GM21360 (cell line): ENCODE data around the gene CCL15.
"Not testable (repeated sequence)": the region's sequence is repeated elsewhere in the genome, so short reads cannot be mapped to it uniquely, and the experiment has no call there.

Source experiments
- ATAC-seq: cut with Tn5 transposase; IDR thresholded peaks from one replicate; pipeline ENCODE4 v1.9.1; 2021; ENCODE audit warnings: mild to moderate bottlenecking, moderate library complexity; ENCODE audit not compliant: unreplicated experiment

CCL15 gene

DNA sequence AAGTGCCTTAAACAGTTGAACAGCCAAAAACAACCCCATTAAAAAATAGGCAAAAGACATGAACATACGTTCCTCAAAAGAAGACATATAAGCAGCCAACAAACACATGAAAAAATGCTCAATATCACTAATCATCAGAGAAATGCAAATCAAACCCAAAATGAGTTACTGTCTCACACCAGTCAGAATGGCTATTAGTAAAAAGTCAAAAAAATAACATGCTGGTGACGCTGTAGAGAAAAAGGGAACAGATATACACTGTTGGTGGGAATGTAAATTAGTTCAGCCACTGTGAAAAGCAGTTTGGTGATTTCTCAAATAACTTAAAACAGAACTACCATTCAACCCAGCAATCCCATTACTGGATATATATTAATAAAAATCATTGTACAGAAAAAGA is 6.0 kb downstream of the CCL15 start:
- not testable (repeated sequence) for ATAC-seq

DNA sequence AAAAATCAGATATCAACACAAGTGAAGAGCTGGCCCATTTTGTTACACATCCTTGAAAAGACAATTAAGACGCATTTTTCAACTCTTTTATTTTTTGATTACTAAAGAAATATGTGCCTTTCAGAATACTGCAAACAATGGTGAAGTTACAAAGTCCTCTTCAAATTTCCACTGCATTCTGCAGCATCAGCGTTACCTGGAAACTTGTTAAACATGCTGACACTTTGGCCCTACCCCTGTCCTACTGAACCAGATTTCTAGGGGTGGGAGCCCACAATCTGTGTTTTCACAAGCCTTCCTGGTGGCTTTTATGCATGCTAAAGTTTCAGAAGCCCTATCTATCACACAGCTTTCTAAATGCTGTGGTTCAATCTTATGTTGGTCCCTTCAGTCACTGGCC is 10.3 kb downstream of the CCL15 start:
- ATAC-seq: no peak

DNA sequence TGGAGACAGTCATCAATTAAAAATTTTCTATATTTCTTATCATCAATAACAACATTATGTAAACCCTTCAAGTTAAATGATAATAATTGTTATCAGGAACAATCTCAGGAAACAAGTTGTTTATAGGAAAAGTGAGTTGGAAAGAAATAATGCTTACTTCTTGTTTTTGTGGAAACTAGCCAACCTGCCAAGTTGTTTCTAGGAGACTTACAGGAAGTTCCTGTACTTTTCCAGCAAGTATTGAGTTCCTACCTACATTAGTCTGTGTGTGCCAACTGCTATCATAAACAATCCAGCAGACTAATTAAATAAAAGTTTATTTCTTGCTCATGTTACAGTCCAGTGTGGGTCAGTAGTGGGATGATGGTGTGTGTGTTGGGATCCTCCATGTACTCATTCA is 13.2 kb downstream of the CCL15 start:
- ATAC-seq: no peak

DNA sequence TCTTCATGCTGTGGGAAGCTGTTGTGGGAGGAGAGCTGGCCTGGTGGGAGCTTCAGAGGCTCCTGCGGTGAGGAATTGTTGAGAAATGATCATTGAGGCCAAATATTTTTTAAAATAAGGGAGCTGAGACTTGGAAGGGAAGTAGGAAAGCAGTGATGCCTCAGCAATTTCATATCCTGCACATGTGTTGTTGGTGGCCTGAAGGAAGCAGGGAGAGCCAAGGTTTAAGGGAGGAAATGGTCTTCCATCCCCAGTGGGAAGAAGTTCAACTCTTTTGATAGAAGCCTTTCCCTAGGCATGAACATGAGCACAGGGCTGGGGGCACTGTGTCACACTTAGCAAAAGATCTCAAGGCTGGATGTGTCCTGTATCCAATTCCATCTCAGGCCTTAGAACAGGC is 14.7 kb downstream of the CCL15 start, which contains the start of gene CCL14:
TSS of gene CCL14 (minus strand) at position 87 of the 400 bp plus-strand sequence. CDS start at position 7, 80 bp downstream.
- ATAC-seq: no peak

DNA sequence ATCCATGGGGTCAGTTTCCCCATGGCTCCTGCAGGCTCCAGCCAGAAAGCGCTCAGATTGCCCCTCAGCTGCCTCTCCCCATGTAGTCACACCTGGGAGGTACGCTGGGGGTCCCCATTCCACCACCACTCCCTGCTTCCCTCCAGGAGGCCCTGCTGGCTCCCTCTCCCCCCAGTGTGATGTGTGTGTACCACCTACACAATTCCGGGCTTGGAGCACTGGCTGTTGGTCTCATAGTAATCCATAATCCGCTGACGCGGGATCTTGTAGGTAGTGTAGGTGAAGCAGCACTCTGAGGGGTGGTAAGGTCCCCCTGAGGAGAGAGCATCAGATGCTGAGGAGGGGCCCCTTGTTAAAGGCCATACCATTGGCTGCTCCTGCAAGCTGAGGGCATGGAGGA is 17.2 kb downstream of the CCL15 start:
- ATAC-seq: no peak

DNA sequence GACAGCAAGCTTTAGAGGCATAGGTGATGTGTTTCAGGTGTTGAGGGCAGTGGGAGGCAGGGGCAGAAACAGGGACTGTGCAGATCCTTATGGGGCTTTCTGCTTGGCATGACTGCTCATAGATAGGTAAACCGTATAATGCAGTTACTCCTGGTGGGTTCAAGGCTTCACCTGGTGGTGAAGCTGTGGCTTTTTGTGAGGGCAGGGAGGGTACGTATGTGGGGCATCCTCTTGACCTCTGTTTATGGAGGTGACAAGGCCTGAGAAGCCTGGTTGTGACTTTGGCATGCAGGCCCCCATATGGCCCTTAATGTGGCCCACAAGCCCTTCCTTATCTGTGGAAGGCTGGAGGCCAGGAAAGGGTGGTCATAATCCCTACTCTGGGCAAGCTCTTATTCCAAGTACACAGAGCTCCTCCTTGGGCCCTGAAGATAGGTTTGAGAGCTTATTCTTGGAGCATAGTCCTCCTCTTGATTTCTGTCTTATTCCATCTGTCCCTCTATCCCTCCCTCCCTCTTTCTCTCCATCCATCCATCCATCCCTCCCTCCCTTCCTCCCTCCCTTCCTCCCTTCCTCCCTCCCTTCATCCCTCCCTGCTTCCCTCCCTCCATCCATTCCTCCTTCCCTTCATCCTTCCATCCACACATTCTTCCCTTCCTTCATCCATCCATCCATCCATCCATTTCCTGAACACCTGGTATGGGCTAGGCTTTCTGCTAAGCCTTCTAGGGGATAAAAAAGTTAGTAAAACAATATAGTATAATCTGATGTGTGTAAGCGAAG is 18.8 kb downstream of the CCL15 start:
- ATAC-seq: no peak

DNA sequence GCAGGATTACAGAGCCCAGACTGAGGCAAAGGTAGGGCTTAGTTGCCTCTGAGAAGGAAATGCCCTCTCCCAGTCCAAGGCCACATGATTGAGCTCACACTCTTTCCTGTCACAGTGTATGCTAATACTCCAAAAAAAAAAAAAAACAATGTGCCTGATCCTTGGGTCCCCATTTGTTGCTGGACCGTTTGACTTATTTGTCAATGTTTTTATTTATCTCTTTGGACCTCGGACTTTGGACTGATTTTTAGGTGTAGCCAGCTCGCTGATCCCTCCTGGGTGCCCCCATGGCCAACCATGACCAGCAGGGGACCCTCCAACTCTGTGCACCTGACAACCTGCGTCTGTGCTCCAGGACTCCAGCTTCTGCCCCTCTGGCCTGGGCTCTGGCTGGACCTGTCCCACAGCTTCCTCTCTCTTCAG is 19.4 kb downstream of the CCL15 start:
- no peak for ATAC-seq

DNA sequence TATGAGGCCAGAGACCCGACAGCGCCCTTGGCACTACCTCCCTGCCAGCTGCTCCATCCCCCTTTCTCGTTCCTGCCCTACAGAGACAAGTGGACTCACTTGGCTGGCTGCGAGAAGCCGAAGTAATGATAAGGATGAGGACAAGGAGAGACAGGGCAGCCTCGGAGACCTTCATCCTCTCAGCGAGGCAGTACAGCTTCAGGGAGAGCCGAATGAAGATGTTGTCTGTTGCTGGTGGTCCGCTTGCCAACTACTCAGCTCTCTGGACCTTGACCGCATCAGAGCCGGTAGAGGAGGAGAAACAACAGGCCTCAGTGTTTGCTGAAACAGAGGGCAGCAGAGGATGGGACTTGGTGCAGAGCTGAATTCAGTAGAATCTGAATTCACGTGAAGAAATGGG is 20.1 kb downstream of the CCL15 start, which contains the start of gene CCL16:
TSS of gene CCL16 (minus strand) at position 252 of the 400 bp plus-strand sequence. CDS start at position 175, 77 bp downstream.
- no peak for ATAC-seq

DNA sequence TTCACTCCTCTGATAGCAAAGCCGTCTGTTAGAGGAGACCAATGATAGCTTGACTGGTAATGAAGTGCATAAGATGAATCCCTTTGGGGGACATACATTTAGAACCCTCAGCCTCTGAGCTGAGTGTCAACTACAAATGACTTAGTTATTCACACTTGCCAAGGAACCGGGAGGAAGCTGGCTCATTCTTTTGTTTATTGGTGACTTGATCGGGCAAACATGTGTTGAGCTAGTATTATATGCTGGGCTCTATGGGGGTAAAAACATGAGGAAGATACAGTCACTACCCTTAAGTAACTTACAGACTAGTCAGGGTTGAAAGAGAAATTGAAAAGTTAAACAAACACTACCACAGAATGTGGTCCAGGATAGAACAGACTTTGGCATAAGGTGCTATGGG is 23.0 kb downstream of the CCL15 start:
- ATAC-seq: no peak

DNA sequence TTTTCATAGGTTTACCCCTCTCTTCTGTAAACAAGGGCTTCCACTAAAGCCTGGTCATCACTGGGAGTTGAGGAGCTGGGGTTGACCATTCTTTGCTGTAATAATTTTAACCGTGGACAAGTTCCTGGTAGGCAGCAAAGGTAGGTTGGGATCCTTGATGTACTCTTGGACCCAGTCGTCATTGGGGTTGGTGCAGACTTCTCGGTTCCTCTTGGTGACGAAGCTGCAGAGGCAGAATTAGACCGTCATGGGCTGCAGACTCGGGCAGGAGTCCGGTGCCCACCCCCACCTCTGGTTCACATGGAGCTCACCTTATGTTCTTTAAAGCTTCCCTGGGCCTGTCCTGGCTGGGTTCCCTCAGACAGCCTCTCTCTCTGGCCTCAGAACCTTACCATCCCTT is 23.8 kb downstream of the CCL15 start:
- no peak for ATAC-seq

DNA sequence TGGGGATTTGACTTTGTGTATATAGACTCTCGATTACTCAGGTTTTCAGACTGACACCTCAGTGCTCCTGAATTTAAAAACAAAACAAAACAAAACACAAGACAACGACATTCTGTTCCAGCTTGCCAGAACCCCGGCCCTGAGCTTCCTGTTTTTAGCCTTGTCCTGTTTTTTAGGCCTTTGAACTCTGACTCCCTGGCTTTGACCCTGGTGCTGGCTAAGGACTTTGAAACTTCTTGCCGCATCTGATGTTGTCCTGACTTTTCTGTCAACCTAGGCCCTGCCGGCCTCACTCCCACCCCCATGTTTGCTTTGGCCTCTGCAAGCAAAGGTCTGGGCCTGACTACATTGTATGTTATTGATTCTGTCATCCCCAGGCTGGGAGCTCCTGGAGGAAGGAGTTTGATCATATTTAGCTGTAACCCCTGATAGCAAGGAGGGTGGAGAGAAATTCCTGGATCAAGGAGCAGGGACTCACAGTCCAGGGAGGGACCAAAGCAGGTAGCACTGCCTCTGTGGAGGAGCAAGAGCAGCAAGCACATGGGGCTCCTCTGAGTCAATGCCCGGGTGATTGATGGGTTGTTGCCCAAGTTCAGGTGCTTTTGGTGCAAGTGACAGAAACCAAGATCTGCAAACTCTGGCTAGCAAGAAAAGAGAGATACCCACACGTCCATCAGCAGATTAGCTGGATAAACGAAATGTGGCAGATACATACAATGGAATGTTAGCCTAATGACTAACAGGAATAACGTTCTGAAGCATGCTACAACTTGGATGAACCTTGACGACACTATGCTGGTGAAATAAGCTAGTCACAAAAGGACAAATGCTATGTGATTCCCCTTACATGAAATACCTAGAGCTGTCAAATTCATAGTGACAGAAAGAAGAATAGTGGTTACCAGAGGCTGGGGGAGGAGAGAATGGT is 27.8 kb downstream of the CCL15 start:
- no peak for ATAC-seq

DNA sequence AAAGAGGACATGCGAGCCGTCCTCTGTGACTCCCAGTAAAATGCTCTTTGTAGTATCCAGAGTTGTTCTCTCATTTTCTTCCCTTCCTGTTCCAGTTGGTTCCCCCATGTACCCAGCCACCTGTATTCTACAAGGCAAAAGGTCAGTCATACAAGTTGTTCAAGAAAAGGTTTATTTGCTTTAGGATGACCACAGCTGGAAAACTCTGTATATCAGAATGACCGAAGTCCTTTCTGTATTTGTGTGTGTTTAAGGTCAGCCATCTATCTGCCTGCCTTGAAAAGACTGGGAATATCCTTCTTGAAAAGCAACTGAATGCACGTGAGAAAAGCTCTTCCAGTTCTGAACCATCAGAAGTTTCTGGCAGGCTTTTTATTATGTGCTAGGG is 28.4 kb downstream of the CCL15 start:
- ATAC-seq: no peak

DNA sequence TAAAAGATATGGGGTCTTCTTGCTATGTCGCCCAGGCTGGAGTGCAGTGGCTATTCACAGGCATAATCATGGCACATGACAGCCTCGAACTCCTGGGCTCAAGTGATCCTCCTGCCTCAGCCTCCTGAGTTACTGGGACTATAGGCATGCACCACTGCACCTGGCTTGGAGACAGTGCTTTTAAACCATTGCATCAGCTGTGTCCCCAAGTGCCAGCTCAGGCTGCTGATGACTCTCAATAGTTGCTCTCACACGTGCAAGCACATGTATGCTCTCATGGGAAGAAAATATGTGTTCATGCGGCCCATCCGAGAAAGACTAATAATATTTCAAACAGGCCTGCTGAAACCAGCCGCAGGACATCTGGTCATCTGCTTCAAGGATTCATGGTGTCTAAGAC is 28.8 kb downstream of the CCL15 start:
- ATAC-seq: no peak

DNA sequence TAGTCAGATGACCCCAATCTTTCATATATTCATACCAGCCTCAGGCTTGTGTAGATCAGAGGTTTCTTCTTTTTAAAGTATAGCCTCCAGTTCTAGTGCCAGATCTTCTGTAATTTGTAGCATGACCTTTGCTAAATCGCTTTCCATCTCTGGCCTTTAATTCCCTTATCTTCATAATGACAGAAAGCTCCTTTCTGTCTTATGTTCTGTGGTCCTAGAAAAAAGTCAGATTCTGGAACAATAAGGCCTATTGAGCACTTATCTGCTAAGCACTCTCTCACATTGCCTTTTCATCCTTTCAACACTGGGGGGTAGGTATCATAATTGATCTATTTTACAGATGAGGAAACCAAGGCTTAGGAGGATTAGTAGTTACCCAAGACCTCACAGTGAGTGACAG is 29.3 kb downstream of the CCL15 start:
- ATAC-seq: no peak

DNA sequence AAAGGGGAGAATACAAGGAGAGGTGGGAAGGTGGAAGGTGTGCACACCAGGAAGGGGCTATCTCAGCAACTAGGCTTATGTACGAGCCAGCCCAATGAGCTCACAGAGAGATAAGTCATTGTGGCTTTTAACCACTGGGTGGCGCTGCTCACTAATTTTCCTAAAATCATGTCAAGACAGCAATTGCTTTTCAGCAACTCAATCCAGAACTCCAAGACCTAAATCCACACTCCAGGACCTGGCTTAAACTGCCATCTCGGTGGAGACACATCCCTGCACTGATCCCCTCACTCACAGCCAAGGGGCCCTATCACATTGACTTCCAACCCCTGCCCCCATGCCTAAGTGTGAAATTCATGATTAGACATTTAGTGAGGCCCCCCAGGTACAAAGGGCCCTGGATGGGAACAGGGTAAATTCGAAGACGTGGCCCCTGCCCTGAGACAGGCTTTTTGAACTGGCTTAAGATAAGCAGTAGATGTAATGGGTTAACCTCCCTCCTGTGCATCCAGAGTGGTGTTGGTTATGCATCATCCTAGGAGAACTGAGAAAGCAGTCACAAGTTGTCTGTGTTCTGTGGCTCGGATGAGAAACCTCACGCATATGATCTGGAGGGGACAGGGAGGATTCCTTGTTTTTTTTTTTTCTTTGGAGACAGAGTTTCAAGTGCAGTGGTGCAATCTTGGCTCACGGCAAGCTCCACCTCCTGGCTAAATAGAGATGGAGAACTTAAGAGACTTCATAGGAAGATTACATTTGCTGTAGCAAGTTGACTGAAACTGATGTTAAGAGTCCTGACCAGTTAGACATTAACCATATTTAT is 31.6 kb downstream of the CCL15 start:
- no peak for ATAC-seq

DNA sequence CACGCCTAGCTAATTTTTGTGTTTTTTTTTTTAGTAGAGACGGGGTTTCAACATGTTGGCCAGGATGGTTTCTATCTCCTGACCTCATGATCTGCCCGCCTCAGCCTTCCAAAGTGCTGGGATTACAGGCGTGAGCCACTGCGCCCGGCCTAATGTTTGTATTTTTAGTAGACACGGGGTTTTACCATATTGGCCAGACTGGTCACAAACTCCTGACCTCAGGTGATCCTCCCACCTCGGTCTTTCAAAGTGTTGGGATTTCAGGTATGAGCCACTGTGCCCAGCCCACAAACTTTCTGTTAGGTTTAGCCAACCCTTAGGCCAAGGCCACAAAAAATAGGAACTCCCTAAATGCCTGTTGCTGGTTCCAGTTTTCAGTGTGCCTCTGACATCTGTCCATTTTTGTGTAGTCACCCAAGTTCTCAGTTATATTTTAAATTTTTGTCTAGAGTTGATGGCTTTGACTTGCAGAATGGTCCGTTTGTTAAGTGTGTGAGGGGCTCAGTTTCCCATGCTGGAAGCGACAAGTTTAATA is 32.8 kb downstream of the CCL15 start:
- ATAC-seq: no peak

DNA sequence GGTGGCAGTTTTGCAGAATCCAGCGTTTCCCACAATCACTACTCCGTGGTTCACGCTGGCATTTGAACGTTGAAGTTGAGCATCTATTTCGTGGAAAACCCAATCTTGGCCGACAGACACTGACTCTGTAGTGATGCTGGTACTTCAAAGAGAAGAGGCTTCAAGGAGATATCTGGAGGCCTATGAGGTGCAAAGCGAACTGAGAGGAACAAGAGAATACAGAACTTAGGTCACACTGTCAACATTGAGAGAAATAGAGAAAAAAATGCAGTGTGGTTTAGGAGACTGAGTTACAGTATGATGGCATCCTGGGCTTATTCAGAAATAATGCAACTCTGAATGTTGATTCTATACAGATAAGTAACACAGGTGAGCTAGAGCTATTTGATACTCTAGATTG is 36.1 kb downstream of the CCL15 start:
- ATAC-seq: no peak

DNA sequence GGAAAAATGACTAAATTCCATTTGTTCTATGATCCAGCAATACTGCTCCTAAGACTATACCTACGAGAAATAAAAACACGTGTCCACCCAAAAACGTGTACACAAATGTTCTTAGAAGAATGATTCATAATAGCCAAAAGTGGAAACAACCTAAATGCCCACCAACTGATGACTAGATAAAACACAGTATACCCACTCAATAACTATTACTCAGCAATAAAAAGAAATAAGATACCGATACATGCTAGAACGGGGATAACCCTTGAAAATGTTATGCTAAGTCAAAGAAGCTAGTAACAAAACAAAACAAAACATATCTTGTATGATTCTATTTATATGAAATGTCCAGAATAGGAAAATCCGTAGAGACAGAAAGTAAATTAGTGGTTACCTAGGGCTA is 37.7 kb downstream of the CCL15 start:
- no peak for ATAC-seq

DNA sequence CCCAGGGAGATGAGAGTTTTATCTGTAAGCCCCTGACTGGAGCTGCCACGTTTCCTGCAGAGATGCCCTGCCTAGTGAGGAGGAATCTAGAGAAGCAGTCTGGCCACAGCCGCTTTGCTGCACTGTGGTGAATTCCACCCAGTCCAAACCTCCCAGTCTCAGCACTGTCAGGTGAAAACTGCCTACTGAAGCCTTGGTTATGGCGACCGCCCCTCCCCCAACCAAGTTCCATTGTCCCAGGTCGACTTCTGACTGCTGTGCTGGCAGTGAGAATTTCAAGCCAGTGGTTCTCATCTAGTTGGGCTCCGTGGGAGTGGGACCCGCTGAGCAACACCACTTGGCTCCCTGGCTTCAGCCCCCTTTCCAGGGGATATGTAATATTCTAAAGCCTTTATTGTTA is 47.6 kb downstream of the CCL15 start:
- no peak for ATAC-seq

DNA sequence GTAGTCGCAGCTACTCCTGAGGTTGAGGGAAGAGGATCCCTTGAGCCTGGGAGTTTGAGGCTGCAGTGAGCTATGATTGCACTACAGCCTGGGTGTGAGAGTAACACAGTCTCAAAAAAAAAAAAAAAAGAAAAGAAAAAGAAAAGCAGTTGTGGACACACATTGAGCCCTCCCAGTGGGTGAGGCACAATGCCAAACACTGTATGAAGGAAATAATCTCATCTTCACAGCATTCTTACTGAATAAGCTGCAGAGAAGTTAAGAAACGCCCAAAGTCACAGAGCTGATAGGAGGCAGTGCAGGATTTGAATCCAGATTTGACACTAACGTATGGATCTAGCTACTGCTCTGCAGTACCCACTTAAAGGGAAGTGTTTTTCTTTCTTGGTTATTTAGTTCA is 52.0 kb downstream of the CCL15 start:
- ATAC-seq: no peak

DNA sequence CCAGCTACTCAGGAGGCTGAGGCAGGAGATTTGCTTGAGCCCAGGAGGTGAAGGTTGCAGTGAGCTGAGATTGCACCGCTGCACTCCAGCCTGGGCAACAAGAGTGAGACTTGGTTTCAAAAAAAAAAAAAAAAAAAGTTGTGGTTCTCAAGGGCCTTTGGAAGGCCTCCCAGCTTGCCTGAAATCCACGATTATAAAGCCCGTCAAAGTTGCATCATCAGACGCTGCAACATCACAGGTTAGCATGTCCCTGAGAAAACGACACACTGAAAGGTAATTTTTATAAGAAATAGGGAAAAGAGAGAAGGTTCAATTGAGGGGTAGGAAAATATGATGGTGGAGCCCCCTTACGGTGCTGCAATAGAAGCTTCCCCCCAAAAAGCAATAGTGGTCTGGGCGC is 53.3 kb downstream of the CCL15 start:
- ATAC-seq: no peak
